HG03575 (cell line): Measurements from ENCODE around the gene DIO1.
"Not testable (repeated sequence)": the region's sequence is repeated elsewhere in the genome, so short reads cannot be mapped to it uniquely, and the experiment has no call there.

ENCODE experiments used
- ATAC-seq: cut with Tn5 transposase; IDR thresholded peaks from one replicate; pipeline ENCODE4 v1.9.1; 2021; ENCODE audit not compliant: unreplicated experiment, insufficient number of reproducible peaks, low FRiP score; ENCODE audit errors: extremely low read depth

The DIO1 gene

DNA sequence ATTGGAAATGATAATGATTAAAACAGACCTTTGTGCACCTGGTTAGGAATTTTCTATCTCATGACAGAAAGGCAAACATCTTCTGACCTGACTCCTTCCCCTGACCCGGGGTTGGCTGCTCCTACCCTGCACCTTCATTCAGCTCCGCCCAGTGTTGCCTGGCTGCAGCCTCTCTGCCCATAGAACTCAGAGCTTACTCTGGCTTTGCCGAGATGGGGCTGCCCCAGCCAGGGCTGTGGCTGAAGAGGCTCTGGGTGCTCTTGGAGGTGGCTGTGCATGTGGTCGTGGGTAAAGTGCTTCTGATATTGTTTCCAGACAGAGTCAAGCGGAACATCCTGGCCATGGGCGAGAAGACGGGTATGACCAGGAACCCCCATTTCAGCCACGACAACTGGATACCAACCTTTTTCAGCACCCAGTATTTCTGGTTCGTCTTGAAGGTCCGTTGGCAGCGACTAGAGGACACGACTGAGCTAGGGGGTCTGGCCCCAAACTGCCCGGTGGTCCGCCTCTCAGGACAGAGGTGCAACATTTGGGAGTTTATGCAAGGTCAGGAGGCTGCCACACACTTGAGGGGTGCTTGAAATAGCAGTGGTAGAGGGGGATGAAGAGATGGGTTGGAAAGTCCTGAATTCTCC is at the start of gene DIO1:
Gene DIO1, plus strand, starts transcription at position 189 of the 638 bp plus-strand sequence. Its CDS starts 24 bp downstream, at position 213.
- ATAC-seq: no peak

DNA sequence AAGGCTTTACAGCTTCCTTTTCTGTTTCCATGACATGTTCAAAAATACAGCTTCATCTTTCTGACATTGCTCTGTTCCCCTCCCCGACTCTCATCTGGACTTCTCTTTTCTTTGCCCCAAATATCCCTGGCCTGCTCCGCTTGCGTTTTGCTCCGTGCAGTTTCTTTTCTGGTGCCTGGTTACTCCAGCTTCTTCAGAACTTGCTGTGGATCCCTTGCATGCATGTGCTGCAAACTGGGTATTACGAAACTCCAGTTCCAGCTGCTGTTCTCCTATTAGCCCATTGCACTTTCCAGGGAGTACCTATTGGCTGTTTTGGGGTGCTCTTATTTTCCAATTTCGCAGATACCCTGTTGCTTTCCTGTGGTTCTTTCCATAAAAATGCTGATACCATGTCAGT is 46.0 kb upstream of the DIO1 start:
- ATAC-seq: no peak

DNA sequence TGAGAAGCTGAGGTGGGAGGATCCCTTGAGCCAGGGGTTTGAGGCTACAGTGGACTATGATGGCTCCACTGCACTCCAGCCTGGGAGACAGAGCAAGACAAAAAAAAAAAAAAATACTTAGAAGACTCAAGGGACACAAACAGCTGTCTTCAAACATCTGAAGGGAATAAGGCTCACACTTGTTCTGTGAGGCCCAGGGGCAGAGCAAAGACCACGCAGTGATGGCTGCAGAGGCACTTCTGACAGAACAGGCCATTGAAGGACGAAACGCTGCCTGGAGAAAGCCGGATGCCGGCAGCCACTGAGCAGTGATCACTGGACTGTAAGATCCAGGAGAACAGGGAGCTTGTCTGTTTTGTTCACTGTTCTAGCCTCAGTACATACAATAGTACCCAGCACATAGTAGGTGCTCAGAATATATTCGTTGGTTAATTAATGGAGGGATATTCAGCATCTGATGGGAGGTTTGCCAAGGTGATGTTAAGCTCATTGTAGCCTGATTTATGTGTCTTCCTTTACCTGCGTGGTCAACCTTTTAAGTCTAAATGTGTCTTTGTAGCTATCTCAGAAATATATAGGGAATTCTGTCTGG is 43.8 kb upstream of the DIO1 start:
- ATAC-seq: no peak

DNA sequence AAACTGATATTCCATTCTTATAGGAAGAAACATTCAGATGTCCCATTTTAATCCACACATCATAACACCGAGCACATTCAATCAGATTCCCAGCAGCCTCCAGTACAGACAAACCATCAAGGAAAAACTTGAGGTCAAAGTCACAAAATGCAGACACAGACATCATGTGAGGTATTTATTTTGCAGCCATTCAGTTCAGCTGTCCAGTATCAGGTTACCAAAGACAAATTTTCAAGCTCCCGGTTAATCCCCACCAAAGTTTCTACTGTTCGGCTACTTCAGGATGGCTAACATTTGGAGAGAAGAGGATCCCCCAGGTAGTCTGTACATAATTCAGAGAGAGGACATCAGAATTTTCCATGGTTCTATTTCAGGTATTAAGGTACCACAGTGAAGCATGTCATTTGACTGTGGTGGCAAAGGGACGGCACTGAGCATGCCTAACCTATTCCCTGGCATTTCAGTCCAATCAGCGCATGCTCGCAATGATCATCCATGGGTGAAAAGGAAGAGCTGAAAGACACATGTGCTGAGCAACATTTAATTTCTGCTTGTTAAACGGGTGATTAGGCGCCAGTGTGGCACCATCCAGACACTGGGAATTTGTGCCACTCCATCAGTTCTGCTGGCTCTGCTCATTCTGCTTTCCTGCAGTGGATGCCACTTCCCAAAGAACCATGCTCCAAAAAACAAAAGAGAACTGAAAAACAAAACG is 42.3 kb upstream of the DIO1 start:
- no peak for ATAC-seq

DNA sequence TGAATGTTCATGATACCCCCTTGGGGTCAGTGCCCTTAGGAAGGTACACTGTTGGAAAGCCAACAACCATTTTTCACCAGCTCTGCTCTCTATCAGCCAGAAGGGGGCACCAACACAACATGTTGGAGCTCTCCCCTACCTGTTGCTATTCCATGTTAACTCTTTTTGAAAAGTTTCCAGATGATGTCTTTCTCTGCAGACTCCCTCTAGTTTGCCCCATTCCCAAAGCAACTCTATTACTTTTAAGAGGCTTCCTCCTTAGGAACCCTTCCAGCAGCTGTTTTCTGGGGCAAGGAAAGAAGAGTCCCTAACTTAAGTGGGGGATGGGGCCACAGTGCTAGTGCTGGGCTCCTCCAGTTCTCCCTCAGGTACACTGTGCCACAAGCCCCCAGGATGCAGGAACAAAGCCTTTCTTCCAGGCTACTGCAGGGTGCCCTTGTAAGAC is 33.0 kb upstream of the DIO1 start:
- ATAC-seq: no peak

DNA sequence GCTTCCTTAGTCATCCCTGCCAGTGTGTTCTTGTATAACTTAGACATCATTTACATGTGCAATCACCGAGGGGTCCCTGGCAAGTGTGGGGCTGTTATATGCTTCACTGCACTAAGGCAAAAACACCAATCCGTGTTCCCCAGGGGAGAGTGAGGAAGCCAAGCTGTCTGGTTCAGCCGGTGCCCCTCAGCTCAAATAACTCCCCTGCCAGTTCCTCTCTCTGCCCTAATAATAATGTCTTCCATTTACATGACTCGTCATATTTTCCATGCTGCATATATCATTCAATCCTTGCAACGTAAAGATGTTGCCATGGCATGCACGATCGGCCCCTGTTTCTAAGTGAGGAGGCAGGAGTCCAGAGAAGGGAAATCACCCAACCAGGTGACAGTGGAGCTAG is 31.5 kb upstream of the DIO1 start:
- ATAC-seq: no peak

DNA sequence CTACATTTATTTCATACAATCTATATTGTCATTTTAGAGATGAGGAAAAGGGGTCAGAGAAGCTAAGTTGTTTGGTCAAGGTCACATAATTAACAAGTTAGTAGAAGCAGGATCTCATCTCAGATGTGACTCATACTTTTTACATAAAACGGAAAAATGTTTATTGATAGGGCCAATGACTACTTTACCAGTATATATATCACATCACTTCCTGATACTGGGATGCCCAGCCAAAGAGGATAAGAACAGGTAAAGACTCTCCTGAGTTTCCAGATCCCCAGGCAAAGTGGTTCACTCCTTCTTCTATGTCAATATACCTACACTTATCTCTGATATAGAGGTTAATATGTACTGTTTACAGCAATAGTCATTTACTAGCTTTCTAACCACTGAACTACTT is 25.4 kb upstream of the DIO1 start:
- no peak for ATAC-seq

DNA sequence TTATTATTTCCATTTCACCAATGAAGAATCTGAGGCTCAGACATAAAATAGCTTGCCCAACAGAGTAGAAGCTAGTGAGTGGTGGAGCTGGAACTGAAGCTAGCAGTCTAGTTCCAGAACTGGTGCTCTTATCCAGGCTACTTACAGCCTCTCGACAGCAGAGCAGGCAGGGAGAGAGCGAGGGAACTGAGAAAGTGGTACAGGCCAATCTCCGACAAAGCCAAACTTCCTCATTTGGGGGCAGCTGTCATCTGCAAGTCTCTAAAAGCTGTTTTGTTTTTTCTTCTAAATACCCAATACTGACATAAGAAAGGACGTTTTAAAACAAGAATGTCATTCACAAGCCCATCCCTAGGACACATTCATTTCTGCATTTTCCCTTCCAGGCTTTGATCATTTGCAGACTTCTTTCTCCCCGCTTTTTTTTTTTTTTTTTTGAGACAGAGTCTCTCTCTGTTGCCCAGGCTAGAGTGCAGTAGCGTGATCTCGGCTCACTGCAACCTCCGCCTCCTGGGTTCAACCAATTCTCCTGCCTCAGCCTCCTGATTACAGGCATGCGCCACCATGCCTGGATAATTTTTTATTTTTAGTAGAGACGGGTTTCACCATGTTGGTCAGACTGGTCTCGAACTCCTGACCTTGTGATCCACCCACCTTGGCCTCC is 24.4 kb upstream of the DIO1 start:
- ATAC-seq: no peak

DNA sequence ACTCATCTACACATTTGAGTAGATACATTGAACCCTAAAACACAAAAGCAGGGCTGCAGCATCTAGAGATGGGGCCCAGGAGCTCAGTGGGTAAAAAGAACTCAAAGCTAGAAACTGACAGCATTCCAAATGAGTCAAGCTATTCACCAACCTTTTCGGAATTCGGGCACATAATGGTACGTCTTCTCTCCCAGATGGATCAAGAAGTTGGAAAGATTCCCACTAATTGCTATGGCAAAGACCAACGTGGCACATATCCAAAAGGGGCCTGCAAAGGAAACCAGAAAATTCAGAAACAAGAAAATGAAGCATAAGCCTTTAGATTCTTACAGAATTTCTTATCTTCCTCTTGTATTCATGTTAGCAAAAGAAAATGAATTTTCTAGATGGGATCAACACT is 22.8 kb upstream of the DIO1 start:
- no peak for ATAC-seq

DNA sequence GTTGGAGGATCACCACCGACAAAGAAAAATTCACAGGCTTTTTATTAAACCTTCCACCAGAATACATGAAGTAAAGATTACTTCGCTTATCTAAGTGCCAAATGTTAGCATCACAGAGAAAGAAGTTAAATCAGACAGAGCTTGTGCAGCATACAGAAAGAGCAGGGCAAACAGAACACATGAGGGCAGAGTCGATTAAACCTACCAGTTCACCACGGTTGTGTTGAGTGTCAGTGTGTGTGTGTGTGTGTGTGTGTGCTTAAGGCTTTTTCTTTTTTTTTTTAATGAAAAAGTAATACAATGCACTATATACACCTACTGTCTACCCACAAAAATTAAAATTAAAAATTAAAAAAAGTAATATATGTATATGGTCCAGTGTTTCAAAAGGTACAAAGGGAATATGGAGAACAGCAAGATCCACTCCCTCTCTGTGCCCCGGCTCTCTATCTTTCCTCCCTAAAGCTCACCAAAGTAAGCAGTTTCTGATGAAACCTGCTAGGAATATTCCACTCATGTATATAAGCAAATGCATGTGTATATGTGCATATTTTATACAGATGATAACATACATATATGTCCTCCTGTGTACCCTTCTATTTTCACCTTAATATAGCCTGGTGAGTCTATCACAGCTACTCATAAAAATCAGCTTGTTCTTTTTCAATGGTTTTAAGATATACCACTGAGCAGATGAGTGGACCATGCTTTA is 22.1 kb upstream of the DIO1 start:
- no peak for ATAC-seq

DNA sequence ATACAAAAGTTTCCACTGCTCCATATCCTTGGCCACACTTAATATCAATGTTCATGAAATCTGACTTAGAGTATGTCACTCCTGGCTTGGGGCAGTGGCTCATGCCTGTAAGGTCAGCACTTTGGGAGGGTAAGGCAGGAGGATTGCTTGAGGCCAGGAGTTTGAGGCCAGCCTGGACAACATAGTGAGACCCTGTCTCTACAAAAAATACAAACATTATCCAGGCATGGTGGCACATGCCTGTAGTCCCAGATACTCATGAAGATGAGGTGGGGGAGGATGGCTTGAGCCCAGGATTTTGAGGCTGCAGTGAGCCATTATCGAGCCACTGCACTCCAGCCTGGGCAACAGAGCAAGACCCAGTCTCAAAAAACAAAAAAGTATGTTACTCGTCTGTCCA is 18.8 kb upstream of the DIO1 start:
- ATAC-seq: not testable (repeated sequence)

DNA sequence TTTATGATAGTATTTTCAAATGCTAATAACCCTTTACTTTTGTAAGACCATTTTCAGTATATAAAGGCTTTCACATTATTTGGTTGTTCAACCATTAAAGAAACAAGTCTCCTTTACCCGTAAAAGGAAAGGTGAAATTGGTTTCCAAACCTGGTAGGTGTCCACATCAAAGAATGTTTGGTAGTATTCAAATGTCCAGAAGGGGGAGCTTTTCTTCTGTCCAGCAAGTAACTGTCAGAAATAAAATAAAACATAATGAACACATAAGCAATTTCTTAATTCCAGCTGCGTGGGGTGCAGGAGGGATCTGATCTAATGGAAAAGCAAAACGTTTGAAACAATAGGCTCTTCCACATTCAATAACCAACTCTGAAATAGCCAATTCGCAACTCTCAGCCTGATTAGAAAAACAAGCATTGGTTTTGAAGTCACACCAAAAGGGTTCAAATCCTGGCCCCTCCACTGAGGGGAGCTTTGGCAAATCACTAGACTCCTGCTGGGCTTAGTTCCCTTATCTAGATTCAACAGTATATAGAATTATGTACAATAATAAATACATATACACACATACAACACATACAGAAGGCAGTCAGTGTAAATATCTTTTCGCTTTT is 15.4 kb upstream of the DIO1 start:
- no peak for ATAC-seq

DNA sequence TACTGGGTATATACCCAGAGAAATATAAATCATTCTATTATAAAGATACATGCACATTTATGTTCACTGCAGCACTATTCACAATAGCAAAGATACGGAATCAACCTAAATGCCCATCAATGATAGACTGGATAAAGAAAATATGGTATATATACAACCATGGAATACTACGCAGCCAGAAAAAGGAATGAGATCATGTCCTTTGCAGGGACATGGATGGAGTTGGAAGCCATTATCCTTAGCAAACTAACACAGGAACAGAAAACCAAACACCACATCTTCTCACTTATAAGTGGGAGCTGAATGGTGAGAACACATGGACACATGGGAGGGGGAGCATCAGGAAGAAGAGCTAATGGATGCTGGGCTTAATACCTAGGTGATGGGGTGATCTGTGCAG is 12.1 kb upstream of the DIO1 start:
- ATAC-seq: not testable (repeated sequence)

DNA sequence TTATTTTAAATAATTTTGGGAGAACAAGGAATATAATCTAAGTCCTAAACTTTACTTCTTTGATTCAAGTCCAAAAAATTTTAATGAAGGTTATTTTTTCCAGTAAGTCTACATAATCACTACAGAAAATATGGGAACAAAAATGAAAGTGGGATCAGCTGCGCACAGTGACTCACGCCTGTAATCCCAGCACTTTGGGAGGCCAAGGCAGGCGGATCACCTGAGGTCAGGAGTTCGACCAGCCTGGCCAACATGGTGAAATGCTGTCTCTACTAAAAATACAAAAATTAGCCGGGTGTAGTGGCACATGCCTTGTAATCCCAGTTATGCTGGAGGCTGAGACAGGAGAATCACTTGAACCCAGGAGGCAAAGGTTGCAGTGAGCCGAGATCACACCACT is 10.4 kb upstream of the DIO1 start:
- not testable (repeated sequence) for ATAC-seq

DNA sequence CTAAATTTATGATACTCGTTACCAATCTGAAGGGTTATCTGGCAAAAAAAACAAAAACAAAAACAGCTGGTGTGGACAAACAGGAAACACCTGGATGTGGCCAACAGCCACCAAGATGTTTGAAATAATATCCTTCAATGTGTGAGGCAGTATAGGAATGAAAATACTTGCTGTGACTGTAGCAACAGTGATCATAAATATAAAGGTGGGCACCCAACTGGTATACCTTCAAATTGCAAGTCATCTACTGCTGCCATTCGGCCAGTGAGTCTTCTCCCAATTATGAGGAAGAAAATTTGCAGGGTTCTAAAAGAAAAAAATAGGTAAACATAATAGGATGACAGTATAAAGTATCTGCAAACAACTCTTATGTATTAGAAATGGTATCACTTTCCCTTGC is 5.3 kb upstream of the DIO1 start:
- ATAC-seq: no peak

DNA sequence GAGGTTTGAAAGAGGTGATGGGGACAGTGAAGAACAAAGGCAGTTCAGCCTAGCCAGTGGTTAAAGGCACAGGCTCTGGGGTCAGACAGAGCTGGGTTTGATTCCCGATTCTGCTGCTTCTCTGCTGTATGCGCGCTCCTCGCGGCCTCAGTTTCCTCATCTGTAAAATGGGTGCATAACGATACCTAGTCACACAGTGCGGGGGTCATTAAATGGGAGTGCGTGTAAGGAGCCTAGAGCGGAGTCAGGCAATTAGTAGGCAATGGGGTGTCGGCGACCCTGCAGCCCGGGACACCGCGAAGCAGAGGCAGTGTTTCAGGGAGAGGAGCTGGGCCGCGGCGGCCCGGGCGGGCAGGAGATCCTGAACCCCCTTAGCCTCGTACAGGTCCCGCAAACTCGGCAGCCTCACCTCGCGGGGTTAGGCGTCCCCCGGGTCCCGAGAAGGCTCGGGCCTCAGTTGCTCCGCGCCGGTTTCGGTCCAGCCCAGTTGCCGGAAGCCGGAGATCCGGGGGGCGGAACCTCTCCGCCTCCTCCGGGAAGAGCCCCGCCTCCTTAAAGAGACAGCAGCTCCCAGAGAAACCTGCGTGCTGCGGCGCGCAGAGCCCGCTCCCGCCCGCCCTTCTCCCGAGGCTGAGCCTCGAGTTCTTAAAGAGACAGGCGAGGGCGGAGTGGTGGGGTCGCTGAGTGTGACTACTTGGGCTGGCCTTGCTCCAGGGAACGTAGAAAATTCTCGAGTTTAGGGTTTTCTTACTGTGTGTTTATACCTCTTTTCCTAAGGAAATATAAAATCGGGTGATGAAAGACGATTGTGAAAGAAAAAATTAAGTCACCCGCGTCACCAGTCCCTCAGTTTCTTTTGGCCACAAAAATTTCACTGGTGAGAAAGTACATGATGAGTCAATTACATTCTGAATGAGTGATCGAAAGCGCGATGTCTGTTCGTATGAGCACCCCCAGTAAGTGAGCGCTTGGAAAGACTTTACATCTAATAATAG is 4.4 kb upstream of the DIO1 start, which contains the start of gene YIPF1:
Gene YIPF1, minus strand, starts transcription at position 494 of the 995 bp plus-strand sequence. CDS start 860 bp downstream, outside the sequence.
- no peak for ATAC-seq

DNA sequence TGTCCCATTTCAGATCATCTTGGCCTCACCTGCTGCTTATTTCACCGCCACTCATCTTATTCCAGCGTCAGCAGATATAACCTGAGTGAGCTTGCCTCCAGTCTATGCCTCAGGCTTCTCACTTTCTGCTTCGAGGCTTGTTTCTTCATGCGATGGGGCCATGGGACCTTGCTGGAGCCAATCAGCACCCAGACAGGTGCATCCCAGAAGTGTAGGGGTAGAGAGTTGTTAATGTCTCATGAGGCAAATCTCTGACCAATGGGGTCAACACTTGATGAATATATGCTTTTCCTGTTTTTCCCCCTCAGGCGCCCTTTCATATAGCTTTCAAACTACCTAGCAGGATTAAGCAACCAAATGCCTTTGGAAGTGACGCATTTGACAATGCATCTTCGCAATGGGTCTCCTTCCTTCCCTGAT is 3.5 kb upstream of the DIO1 start:
- ATAC-seq: no peak

DNA sequence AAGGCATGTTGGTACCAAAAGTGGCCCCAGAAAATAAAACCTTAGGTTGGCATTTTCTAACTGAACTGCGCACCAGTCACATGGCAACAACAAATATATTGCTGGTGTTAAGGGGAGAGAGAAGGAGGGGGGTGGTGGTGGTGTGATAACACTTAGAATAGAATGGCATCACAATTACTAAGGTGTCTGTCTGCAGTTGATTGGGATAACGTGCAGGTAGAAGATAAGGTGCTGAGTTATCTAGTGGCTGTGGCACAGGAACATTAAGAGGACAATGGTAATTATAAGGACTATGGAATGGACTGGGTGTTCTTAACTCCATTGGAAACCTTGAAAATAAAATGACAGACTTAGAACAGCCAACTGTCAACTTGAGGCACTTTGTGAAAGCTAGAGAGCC is 3.0 kb upstream of the DIO1 start:
- no peak for ATAC-seq
